ENCODE results near the gene TECTA. TPM values are rescaled to one million over a fixed set of nuclear protein-coding genes. Genes with fewer than 3 reads are reported as not detected.

Gene TECTA
- total RNA-seq, 4 donors from 2014 or later = 0.38 TPM; not detected in 3

GRCh38 chr11:121089566-121089965, 11.5 kb upstream of the TECTA start:
- TF ChIP-seq POLR2A (IDR thresholded peaks at IDR 0.05) (no peak), CTCF (IDR thresholded peaks at IDR 0.05) (no peak)
- Histone ChIP-seq H3K27ac (no peak overlapping the region), H3K4me1 (no peaks in the 10 kb centered on the region), H3K9me3 (no peaks in the 10 kb centered on the region), H3K27me3 (no peaks in the 10 kb centered on the region), H3K4me3 (no peak overlapping the region), H3K36me3 (peaks cover 0 to 29% (median 0%) of the 10 kb centered on the region in 3 donors)
- intact Hi-C loops (cut with DNase I) = no loop called here
- no peak for DNase-seq
- 87 to 90% methylated on average over 1 of the region's 1 CpG for WGBS, 2 donors

- TF ChIP-seq POLR2A (IDR thresholded peaks at IDR 0.05) (no peak), CTCF (IDR thresholded peaks at IDR 0.05) (no peak)
- intact Hi-C loops (cut with DNase I) = no loop called here
- Histone ChIP-seq H3K4me3 (no peak overlapping the region), H3K27ac (no peak overlapping the region), H3K4me1 (no peaks in the 10 kb centered on the region), H3K36me3 (peaks cover 0 to 24% (median 0%) of the 10 kb centered on the region in 3 donors), H3K27me3 (no peaks in the 10 kb centered on the region), H3K9me3 (no peaks in the 10 kb centered on the region)
- WGBS, 2 donors = 93 to 95% methylated on average over 5 of the region's 5 CpGs
- DNase-seq = no peak
Observed at GRCh38 chr11:121090145-121090721, 10.8 kb upstream of the TECTA start.

GRCh38 chr11:121091492-121092152, 9.4 kb upstream of the TECTA start:
- H3K9me3 ChIP-seq = no peaks in the 10 kb centered on the region
- no peaks in the 10 kb centered on the region for H3K27me3 ChIP-seq
- H3K36me3 ChIP-seq = peaks cover 0 to 16% (median 0%) of the 10 kb centered on the region in 3 donors
- H3K4me1 ChIP-seq = no peaks in the 10 kb centered on the region
- intact Hi-C loops (cut with DNase I) = no loop called here
- no peak for DNase-seq
- no peak overlapping the region for H3K27ac ChIP-seq
- TF ChIP-seq CTCF (IDR thresholded peaks at IDR 0.05) (no peak), POLR2A (IDR thresholded peaks at IDR 0.05) (no peak)
- no peak overlapping the region for H3K4me3 ChIP-seq
- 65 to 77% methylated on average over 3 of the region's 3 CpGs for WGBS, 2 donors

GRCh38 chr11:121095561-121095960, 5.5 kb upstream of the TECTA start:
- Histone ChIP-seq H3K4me3 (no peak overlapping the region), H3K27ac (no peak overlapping the region), H3K9me3 (no peaks in the 10 kb centered on the region), H3K36me3 (no peaks in the 10 kb centered on the region), H3K4me1 (no peaks in the 10 kb centered on the region), H3K27me3 (no peaks in the 10 kb centered on the region)
- intact Hi-C loops (cut with DNase I) = no loop called here
- TF ChIP-seq CTCF (IDR thresholded peaks at IDR 0.05) (no peak), POLR2A (IDR thresholded peaks at IDR 0.05) (no peak)
- DNase-seq = no peak
- WGBS, 2 donors = 14 to 36% methylated on average over 1 of the region's 1 CpG

- intact Hi-C loops (cut with DNase I) = no loop called here
- 82 to 93% methylated on average over 4 of the region's 4 CpGs for WGBS, 2 donors
- no peak overlapping the region for H3K27ac ChIP-seq
Observed at GRCh38 chr11:121099364-121099763, 1.7 kb upstream of the TECTA start.

More at GRCh38 chr11:121099364-121099763, 1.7 kb upstream of the TECTA start:
- Histone ChIP-seq H3K4me3 (no peak overlapping the region), H3K4me1 (peaks cover 0 to 4% (median 0%) of the 10 kb centered on the region in 3 donors), H3K27me3 (no peaks in the 10 kb centered on the region), H3K9me3 (no peaks in the 10 kb centered on the region), H3K36me3 (no peaks in the 10 kb centered on the region)
- no peak for DNase-seq
- TF ChIP-seq POLR2A (IDR thresholded peaks at IDR 0.05) (no peak), CTCF (IDR thresholded peaks at IDR 0.05) (no peak)
